Spleen (tissue), 7 donors: ENCODE measurements around the gene AVPR1B.
"Not testable (repeated sequence)": the region's sequence is repeated elsewhere in the genome, so short reads cannot be mapped to it uniquely, and the experiment has no call there.

Source experiments
- POLR2A ChIP-seq, 3 donors: fragments of 450-650 bp; IDR thresholded peaks; one replicate each; pipeline ENCODE4 v1.5.1; 2017; ENCODE audit warnings: antibody characterized with exemption in 3 of 3, mild to moderate bottlenecking in 1 of 3
- POLR2AphosphoS5 ChIP-seq, 3 donors: sonication (generic); formaldehyde crosslinking; IDR thresholded peaks; one replicate each; pipeline ENCODE4 v1.5.1; 2017; ENCODE audit warnings: antibody characterized with exemption in 3 of 3
- TF ChIP-seq, protein P1 (sequence below), 11 experiments: fragments of 200-600 bp in 7 of 11; fragments of 450-650 bp in 4 of 11; sonication (generic) in 4 of 11; IDR thresholded peaks in 8 of 11; conservative IDR thresholded peaks in 3 of 11; 1 replicate in 7 of 11; 2 replicates in 4 of 11; pipeline versions ENCODE4 v1.4.0 to v1.8.0; 2016 to 2021; ENCODE audit warnings: antibody characterized with exemption in 11 of 11, inconsistent platforms in 4 of 11, mild to moderate bottlenecking in 1 of 11
- donor health status: DM: no; HTN: no; CAD: no; lungs with moderate emphysema.
- donor health status: DM: no; HTN: no; CAD: no.
- donor health status: DM: no; HTN: no; CAD: no.

- TF ChIP-seq, protein P1, sequence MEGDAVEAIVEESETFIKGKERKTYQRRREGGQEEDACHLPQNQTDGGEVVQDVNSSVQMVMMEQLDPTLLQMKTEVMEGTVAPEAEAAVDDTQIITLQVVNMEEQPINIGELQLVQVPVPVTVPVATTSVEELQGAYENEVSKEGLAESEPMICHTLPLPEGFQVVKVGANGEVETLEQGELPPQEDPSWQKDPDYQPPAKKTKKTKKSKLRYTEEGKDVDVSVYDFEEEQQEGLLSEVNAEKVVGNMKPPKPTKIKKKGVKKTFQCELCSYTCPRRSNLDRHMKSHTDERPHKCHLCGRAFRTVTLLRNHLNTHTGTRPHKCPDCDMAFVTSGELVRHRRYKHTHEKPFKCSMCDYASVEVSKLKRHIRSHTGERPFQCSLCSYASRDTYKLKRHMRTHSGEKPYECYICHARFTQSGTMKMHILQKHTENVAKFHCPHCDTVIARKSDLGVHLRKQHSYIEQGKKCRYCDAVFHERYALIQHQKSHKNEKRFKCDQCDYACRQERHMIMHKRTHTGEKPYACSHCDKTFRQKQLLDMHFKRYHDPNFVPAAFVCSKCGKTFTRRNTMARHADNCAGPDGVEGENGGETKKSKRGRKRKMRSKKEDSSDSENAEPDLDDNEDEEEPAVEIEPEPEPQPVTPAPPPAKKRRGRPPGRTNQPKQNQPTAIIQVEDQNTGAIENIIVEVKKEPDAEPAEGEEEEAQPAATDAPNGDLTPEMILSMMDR (IDR thresholded peaks at IDR 0.05 in 8 of 11, conservative IDR thresholded peaks at IDR 0.05 in 3 of 11), result not testable (repeated sequence)
- not testable (repeated sequence) for TF ChIP-seq POLR2A, POLR2AphosphoS5 (IDR thresholded peaks at IDR 0.05)
Measured at GRCh38 chr1:206064501-206064900, 52.7 kb downstream of the AVPR1B start.
